ENCODE measurements around the gene TRIM10. TPM values are rescaled to one million over a fixed set of nuclear protein-coding genes. Genes with fewer than 3 reads are reported as not detected.
A peak's percentile ranks its signal among the peaks of the same experiment; 100 is the strongest.

Gene TRIM10
- total and polyA plus RNA-seq, 4 donors, result 0.29 to 128 (median 0.73) TPM

DNA sequence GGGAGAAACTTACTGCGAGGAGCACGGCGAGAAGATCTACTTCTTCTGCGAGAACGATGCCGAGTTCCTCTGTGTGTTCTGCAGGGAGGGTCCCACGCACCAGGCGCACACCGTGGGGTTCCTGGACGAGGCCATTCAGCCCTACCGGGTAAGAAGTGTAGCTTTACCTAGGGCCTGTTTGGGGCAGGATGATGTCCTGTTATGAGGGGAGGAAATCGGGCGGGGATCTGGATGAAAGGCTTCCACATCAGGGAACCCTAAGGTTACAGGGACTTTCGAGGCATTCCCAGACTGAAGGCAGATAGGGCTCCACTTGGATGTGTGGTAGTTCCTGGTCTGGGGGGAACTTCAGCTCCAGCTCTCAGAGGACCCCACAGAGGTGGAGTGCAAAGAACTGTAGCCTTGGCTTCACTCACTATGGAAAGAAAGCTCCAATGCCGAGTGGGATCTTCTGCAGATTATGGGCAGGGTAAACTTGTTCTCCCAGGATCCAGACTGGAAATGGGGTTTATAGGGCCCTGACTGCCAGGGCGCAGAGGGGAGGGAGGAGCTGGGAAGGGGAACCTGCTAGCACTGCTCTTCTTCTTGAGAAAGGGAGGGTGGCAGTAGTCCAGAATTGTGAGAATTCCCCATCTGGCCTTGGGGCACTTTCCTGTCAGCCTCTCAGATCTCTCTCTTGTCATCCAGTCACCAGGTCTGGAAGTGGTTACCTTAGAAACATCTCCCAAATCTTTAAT is 3.1 kb upstream of the TRIM10 start:
- no peaks in the 10 kb centered on the region for H3K27me3 ChIP-seq (ENCODE audit: control insufficient read depth in 4 of 4, insufficient read depth in 4 of 4, low read length in 3 of 4)

More for the DNA sequence above, 3.1 kb upstream of the TRIM10 start:
- Histone ChIP-seq H3K27ac (ENCODE audit: low read depth in 1 of 2, low read length in 2 of 2) (peak overlapping the region; percentile 74 to 86), H3K4me3 (ENCODE audit: low read depth in 1 of 3, low read length in 3 of 3) (peak overlapping the region; percentile 21 to 61 (median 38)), H3K4me1 (ENCODE audit: control insufficient read depth in 4 of 4, insufficient read depth in 4 of 4, low read length in 3 of 4) (peaks cover 0 to 16% (median 5%) of the 10 kb centered on the region in 4 donors), H3K9me3 (ENCODE audit: control insufficient read depth in 4 of 4, low read length in 3 of 4) (no peaks in the 10 kb centered on the region), H3K9ac (ENCODE audit: low read depth in 1 of 2, low read length in 2 of 2) (peak overlapping the region in 1 of 2 donors; percentile 76), H3K36me3 (ENCODE audit: control insufficient read depth in 4 of 4, insufficient read depth in 3 of 4, low read depth in 1 of 4, low read length in 3 of 4) (peaks cover 0 to 16% (median 7%) of the 10 kb centered on the region in 4 donors)
- DNase-seq (ENCODE audit: low spot score), result no peak
- no peak for TF ChIP-seq RXRA (IDR thresholded peaks at IDR 0.05)
- TF ChIP-seq ATF3 (IDR thresholded peaks at IDR 0.05), result no peak
- no peak for TF ChIP-seq JUND (IDR thresholded peaks at IDR 0.05)
- TF ChIP-seq HNF4G (IDR thresholded peaks at IDR 0.05), result no peak
- TF ChIP-seq TAF1 (conservative IDR thresholded peaks at IDR 0.05), result no peak
- TF ChIP-seq EGR1 (IDR thresholded peaks at IDR 0.05; ENCODE audit: low read depth in 2 of 2), result no peak
- TF ChIP-seq REST (IDR thresholded peaks at IDR 0.05), result no peak
- TF ChIP-seq, protein P1, sequence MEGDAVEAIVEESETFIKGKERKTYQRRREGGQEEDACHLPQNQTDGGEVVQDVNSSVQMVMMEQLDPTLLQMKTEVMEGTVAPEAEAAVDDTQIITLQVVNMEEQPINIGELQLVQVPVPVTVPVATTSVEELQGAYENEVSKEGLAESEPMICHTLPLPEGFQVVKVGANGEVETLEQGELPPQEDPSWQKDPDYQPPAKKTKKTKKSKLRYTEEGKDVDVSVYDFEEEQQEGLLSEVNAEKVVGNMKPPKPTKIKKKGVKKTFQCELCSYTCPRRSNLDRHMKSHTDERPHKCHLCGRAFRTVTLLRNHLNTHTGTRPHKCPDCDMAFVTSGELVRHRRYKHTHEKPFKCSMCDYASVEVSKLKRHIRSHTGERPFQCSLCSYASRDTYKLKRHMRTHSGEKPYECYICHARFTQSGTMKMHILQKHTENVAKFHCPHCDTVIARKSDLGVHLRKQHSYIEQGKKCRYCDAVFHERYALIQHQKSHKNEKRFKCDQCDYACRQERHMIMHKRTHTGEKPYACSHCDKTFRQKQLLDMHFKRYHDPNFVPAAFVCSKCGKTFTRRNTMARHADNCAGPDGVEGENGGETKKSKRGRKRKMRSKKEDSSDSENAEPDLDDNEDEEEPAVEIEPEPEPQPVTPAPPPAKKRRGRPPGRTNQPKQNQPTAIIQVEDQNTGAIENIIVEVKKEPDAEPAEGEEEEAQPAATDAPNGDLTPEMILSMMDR (IDR thresholded peaks at IDR 0.05; ENCODE audit: low read depth, low read length, missing input control), result no peak
- TF ChIP-seq YY1 (IDR thresholded peaks at IDR 0.05), result no peak
- no peak for TF ChIP-seq GABPA (IDR thresholded peaks at IDR 0.05 in 1 of 2, conservative IDR thresholded peaks at IDR 0.05 in 1 of 2)
- WGBS, result 74% methylated on average over 16 of the region's 16 CpGs

All from liver (tissue), 9 donors.